Neuron (in vitro differentiated cells): Measurements from ENCODE around the gene RIMKLB.

ENCODE experiments used
- H2AFZ ChIP-seq: one replicate; pipeline ENCODE4 v1.6.1; 2013; ENCODE audit warnings: low read depth, mild to moderate bottlenecking, inconsistent platforms, low read length, moderate library complexity
- H3K27me3 ChIP-seq: one replicate; pipeline ENCODE4 v1.6.1; 2013; ENCODE audit warnings: low read length; ENCODE audit not compliant: insufficient read depth
- H3K36me3 ChIP-seq: one replicate; pipeline ENCODE4 v1.6.1; 2013; ENCODE audit warnings: low read length; ENCODE audit not compliant: insufficient read depth
- H3K4me1 ChIP-seq: one replicate; pipeline ENCODE4 v1.6.1; 2013; ENCODE audit warnings: low read length; ENCODE audit not compliant: insufficient read depth
- H3K4me3 ChIP-seq: 2 replicates; pipeline ENCODE4 v1.5.1; 2013; ENCODE audit warnings: mild to moderate bottlenecking, low read length, moderate library complexity
- H3K9me3 ChIP-seq: one replicate; pipeline ENCODE4 v1.6.1; 2013; ENCODE audit warnings: low read length

RIMKLB gene

DNA sequence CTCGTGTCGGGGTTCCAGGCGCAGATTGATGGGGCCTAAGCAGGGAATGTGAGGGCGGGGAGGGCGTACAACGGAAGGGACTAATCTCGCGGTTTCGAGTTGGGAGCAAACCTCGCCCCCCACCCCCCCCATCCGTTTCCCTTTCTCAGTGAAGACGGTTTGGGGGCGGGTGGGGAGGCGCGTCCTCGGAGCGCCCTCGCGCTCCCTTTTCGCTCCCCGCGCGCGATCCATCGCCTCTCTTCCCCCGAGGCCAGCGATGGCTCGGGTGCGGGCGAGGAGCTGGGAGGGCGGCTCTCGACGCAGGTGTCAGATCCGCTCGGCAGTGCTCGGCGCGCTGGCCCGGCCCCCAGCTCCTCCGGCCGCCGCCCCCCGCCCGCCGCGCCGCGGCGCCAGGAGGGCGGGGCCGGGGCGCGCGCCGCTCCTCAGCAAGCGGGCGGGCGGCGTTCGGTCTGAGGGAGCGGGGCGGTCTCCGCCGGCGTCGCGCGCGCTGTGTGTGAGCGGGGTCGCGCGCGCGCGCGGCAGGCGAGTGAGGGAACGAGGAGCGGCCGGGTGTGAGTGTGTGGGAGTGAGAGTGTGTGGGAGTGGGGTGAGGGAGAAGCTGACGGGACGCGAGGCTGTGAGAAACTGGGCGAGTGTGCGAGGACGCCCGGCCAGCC lies at the start of gene RIMKLB:
RIMKLB (plus strand) TSS at position 516 of the 656 bp plus-strand sequence. CDS start 15,876 bp downstream, outside the sequence.
- peak within 1 kb of the TSS; percentile 87 for H3K4me3 ChIP-seq
- no peaks in the 10 kb centered on the region for H3K9me3 ChIP-seq
- H3K27me3 ChIP-seq = no peaks in the 10 kb centered on the region
- peak within 1 kb of the TSS; percentile 97 for H2AFZ ChIP-seq
- peaks cover 12% of the 10 kb centered on the region for H3K36me3 ChIP-seq
- peaks cover 26% of the 10 kb centered on the region for H3K4me1 ChIP-seq

DNA sequence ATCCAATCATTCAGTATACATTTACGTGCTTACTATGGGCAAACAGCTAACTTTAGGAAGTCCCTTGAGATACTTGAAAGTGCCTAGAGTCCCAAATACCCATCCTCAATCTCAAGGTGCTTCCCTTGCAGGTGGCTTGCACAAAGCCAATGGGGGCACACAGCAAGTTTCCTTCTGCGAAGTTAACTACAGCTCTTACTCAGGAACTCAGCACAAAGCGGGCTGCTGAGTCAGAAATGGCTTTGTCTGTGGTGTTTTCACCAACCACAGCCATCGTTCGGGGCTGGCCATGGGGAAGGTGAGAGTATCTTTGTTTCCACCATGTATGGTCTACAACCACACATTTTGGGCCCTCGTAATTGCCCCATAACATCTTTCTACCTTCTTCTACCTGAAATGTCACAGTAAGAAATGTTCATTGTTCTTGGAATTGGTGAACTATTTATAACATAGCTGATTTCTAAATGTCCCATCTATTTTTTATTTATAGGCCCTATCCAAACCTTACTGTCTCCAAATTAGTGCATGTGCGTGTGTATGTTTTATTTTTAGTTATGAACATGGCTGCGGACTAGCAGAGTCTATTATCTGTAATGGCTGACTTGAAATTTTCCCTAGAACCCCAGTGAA lies 49.1 kb upstream of the RIMKLB start:
- no peak overlapping the region for H2AFZ ChIP-seq
- H3K36me3 ChIP-seq = no peaks in the 10 kb centered on the region
- H3K4me1 ChIP-seq = no peaks in the 10 kb centered on the region
- no peaks in the 10 kb centered on the region for H3K9me3 ChIP-seq
- H3K27me3 ChIP-seq = peaks cover 2% of the 10 kb centered on the region
- no peak overlapping the region for H3K4me3 ChIP-seq

DNA sequence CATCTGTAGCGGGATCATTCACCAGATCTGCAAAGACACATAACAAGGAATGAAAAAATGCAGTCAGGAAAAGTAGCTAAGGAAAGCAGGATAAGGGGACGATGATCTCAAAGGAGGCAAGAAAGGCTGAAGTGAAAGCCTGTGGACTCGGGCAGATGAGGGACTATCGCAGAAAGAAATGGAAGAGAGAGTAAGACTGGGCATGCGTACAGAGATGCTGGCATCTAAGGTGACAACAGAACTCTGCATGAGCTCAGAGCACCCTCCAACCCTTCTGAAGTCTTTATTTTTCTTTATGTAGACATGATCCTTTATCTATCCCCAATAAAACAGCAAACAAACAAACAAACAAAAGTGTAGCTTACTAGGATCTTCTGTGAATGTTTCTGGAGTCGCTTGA lies 42.4 kb upstream of the RIMKLB start:
- H3K9me3 ChIP-seq = no peaks in the 10 kb centered on the region
- H3K4me3 ChIP-seq = no peak overlapping the region
- H3K27me3 ChIP-seq = no peaks in the 10 kb centered on the region
- H2AFZ ChIP-seq = no peak overlapping the region
- H3K4me1 ChIP-seq = no peaks in the 10 kb centered on the region
- H3K36me3 ChIP-seq = no peaks in the 10 kb centered on the region

GRCh38 chr12:8658346-8658745 lies 39.4 kb upstream of the RIMKLB start:
- peaks cover 4% of the 10 kb centered on the region for H3K4me1 ChIP-seq
- H3K27me3 ChIP-seq = no peaks in the 10 kb centered on the region
- no peaks in the 10 kb centered on the region for H3K36me3 ChIP-seq
- H3K9me3 ChIP-seq = no peaks in the 10 kb centered on the region
- no peak overlapping the region for H3K4me3 ChIP-seq
- H2AFZ ChIP-seq = no peak overlapping the region

GRCh38 chr12:8661016-8661415 lies 36.8 kb upstream of the RIMKLB start:
- no peak overlapping the region for H2AFZ ChIP-seq
- no peak overlapping the region for H3K4me3 ChIP-seq
- peaks cover 4% of the 10 kb centered on the region for H3K4me1 ChIP-seq
- no peaks in the 10 kb centered on the region for H3K36me3 ChIP-seq
- no peaks in the 10 kb centered on the region for H3K9me3 ChIP-seq
- no peaks in the 10 kb centered on the region for H3K27me3 ChIP-seq

GRCh38 chr12:8661751-8662150 lies 36.0 kb upstream of the RIMKLB start:
- no peak overlapping the region for H3K4me3 ChIP-seq
- H3K9me3 ChIP-seq = no peaks in the 10 kb centered on the region
- H3K36me3 ChIP-seq = no peaks in the 10 kb centered on the region
- H2AFZ ChIP-seq = no peak overlapping the region
- H3K27me3 ChIP-seq = no peaks in the 10 kb centered on the region
- peaks cover 4% of the 10 kb centered on the region for H3K4me1 ChIP-seq

- no peak within 1 kb of the TSS for H3K4me3 ChIP-seq
- no peaks in the 10 kb centered on the region for H3K27me3 ChIP-seq
- no peaks in the 10 kb centered on the region for H3K36me3 ChIP-seq
- H3K9me3 ChIP-seq = no peaks in the 10 kb centered on the region
- H2AFZ ChIP-seq = no peak within 1 kb of the TSS
- H3K4me1 ChIP-seq = peaks cover 4% of the 10 kb centered on the region
Observed at GRCh38 chr12:8662593-8662992, 35.2 kb upstream of the RIMKLB start, which contains the start of gene MFAP5. TSS of gene MFAP5 (minus strand) at chr12:8662826. CDS start at chr12:8662104, 722 bp downstream.

GRCh38 chr12:8664228-8664913 lies 33.4 kb upstream of the RIMKLB start:
- no peaks in the 10 kb centered on the region for H3K9me3 ChIP-seq
- no peaks in the 10 kb centered on the region for H3K27me3 ChIP-seq
- H2AFZ ChIP-seq = no peak overlapping the region
- H3K4me3 ChIP-seq = no peak overlapping the region
- H3K36me3 ChIP-seq = no peaks in the 10 kb centered on the region
- H3K4me1 ChIP-seq = peaks cover 4% of the 10 kb centered on the region

DNA sequence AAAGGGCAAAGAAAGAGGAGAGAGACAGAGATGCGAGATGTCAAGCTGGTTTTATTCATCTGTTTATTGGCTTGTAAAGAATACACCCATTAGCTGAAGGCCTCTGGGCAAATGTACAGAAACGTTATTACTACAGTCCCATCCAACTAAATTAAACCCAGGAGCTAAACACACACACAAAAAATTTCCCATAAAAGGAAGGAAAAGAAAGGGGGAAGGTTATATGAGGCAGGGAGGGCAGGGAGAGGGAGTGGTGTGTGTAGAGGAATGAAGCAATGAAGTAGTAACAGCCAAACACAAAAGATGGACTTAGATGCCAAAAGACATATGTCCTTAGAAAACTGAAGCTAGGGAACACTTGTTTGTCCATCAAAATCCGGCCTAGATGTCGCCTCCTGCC lies 32.0 kb upstream of the RIMKLB start:
- Histone ChIP-seq H3K4me1 (peaks cover 4% of the 10 kb centered on the region), H2AFZ (no peak overlapping the region), H3K4me3 (no peak overlapping the region), H3K36me3 (no peaks in the 10 kb centered on the region), H3K9me3 (no peaks in the 10 kb centered on the region), H3K27me3 (no peaks in the 10 kb centered on the region)

- Histone ChIP-seq H3K27me3 (no peaks in the 10 kb centered on the region), H3K36me3 (no peaks in the 10 kb centered on the region), H3K4me3 (no peak overlapping the region), H2AFZ (no peak overlapping the region), H3K9me3 (no peaks in the 10 kb centered on the region), H3K4me1 (no peaks in the 10 kb centered on the region)
Observed at GRCh38 chr12:8667270-8667669, 30.5 kb upstream of the RIMKLB start.

DNA sequence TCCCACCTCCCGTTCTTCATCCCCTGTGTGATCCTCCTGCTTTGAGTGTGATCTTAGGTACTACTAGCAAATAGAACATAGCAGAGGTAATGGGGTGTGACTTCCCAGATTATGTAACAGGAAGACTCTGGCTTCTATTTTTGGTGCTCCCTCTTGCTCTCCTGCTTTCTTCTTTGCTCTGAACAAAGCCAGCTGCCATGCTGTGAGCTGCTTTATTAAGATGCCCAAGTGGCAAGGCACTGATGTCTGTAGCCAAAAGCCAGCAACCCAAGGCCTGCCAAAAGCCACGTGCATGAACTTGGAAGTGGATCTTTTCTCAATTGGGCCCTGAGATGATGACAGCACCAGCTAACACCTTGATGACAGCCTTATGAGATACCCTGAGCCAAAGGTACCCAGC lies 29.4 kb upstream of the RIMKLB start:
- H3K9me3 ChIP-seq = no peaks in the 10 kb centered on the region
- no peaks in the 10 kb centered on the region for H3K4me1 ChIP-seq
- H2AFZ ChIP-seq = no peak overlapping the region
- H3K27me3 ChIP-seq = no peaks in the 10 kb centered on the region
- no peak overlapping the region for H3K4me3 ChIP-seq
- no peaks in the 10 kb centered on the region for H3K36me3 ChIP-seq

- Histone ChIP-seq H2AFZ (no peak overlapping the region), H3K4me3 (no peak overlapping the region), H3K36me3 (no peaks in the 10 kb centered on the region), H3K27me3 (no peaks in the 10 kb centered on the region), H3K9me3 (no peaks in the 10 kb centered on the region), H3K4me1 (no peaks in the 10 kb centered on the region)
Observed at GRCh38 chr12:8672381-8672780, 25.4 kb upstream of the RIMKLB start.

DNA sequence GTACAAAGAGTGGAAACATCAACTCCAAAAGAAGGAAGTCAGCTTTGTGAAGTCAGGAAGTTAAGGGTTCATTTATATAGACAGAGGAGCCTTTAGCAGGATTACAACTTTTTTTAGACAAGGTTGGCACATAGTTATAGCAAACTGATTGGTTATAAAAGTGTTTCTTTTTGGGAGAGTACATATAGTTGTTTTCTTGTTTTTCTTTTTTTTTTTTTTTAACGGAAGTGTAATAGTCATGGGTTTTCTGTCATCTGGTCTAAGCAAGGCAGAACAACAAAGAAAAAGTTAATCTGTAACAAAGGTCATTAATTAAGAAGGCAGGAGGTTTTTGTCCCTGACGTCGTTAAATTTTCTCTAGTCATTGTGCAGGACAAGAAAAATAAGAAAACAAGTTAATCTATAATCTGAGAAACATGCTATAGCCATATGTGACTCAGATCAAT lies 22.2 kb upstream of the RIMKLB start:
- Histone ChIP-seq H3K4me3 (no peak overlapping the region), H3K27me3 (no peaks in the 10 kb centered on the region), H3K36me3 (no peaks in the 10 kb centered on the region), H3K4me1 (no peaks in the 10 kb centered on the region), H2AFZ (no peak overlapping the region), H3K9me3 (no peaks in the 10 kb centered on the region)
